PC-3 (cell line): ENCODE measurements around the gene TIMP2.

Source experiments
- EZH2 ChIP-seq: fragments of 300-600 bp; sonication (generic); IDR thresholded peaks from one replicate; pipeline ENCODE4 v1.6.1; 2017; ENCODE audit warnings: antibody characterized with exemption, mild to moderate bottlenecking, low read length; ENCODE audit not compliant: unreplicated experiment
- EZH2phosphoT487 ChIP-seq: fragments of 300-600 bp; sonication (generic); IDR thresholded peaks from 2 replicates; pipeline ENCODE4 v1.6.1; 2018; ENCODE audit warnings: mild to moderate bottlenecking, antibody characterized with exemption, low read length, borderline replicate concordance
- TF ChIP-seq, protein P1 (sequence below): fragments of 300-600 bp; sonication (generic); conservative IDR thresholded peaks from 2 replicates; pipeline ENCODE4 v1.5.1; 2017; ENCODE audit warnings: antibody characterized with exemption, low read depth, mild to moderate bottlenecking, low read length

DNA sequence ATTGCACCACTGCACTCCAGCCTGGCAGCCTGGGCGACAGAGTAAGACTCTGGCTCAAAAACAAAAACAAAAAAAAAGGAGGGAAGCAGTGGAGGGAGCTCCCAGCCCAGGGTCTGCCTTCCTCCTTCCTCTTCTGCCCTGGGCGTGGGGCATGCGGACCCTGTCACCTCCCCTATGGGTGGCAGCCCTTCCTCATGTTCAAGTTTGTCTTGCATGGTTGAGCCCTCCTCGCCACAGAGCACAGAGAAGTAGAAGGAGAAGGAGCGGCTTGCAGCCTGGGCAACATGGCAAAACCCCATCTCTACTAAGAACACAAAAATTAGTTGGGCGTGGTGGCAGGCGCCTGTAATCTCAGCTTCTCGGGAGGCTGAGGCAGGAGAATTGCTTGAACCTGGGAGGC, 21.4 kb upstream of the TIMP2 start:
- TF ChIP-seq, protein P1, sequence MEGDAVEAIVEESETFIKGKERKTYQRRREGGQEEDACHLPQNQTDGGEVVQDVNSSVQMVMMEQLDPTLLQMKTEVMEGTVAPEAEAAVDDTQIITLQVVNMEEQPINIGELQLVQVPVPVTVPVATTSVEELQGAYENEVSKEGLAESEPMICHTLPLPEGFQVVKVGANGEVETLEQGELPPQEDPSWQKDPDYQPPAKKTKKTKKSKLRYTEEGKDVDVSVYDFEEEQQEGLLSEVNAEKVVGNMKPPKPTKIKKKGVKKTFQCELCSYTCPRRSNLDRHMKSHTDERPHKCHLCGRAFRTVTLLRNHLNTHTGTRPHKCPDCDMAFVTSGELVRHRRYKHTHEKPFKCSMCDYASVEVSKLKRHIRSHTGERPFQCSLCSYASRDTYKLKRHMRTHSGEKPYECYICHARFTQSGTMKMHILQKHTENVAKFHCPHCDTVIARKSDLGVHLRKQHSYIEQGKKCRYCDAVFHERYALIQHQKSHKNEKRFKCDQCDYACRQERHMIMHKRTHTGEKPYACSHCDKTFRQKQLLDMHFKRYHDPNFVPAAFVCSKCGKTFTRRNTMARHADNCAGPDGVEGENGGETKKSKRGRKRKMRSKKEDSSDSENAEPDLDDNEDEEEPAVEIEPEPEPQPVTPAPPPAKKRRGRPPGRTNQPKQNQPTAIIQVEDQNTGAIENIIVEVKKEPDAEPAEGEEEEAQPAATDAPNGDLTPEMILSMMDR = no peak
- TF ChIP-seq EZH2 (no peak), EZH2phosphoT487 (no peak)
